HepG2 (cell line): ENCODE measurements around the gene MAPK8IP3. TPM values are rescaled to one million over a fixed set of nuclear protein-coding genes. Genes with fewer than 3 reads are reported as not detected.

Source experiments
- AHDC1 ChIP-seq: sonication (generic); formaldehyde crosslinking; IDR thresholded peaks from 2 replicates; pipeline ENCODE4 v1.5.1; 2020; ENCODE audit warnings: mild to moderate bottlenecking, missing genetic modification reagents, borderline replicate concordance
- CREB1 ChIP-seq, 2 experiments: fragments of 450-650 bp in 1 of 2; IDR thresholded peaks; 2 replicates each; pipeline ENCODE4 v1.6.1; 2016 to 2017; ENCODE audit warnings: control low read depth in 1 of 2, mild to moderate bottlenecking in 1 of 2, missing compliant biosample characterization in 1 of 2, missing genetic modification characterization in 1 of 2
- FOSL2 ChIP-seq: sonication (generic); formaldehyde crosslinking; IDR thresholded peaks from 2 replicates; pipeline ENCODE4 v1.4.0; 2020; ENCODE audit warnings: missing genetic modification reagents
- HHEX ChIP-seq: IDR thresholded peaks from 2 replicates; pipeline ENCODE4 v1.6.1; 2016; ENCODE audit warnings: control low read depth
- HMGA1 ChIP-seq: sonication (generic); formaldehyde crosslinking; conservative IDR thresholded peaks from 2 replicates; pipeline ENCODE4 v1.4.0; 2020; ENCODE audit warnings: missing genetic modification reagents
- HNRNPK ChIP-seq: fragments of 200-400 bp; formaldehyde crosslinking; IDR thresholded peaks from 2 replicates; pipeline ENCODE4 v1.6.1; 2018; ENCODE audit warnings: low read length, low read depth, moderate library complexity, mild to moderate bottlenecking; ENCODE audit not compliant: poor library complexity, severe bottlenecking
- JDP2 ChIP-seq: sonication (generic); formaldehyde crosslinking; IDR thresholded peaks from 2 replicates; pipeline ENCODE4 v1.8.1; 2022; ENCODE audit warnings: missing genetic modification reagents, borderline replicate concordance
- KLF16 ChIP-seq, 2 experiments: sonication (generic) in 1 of 2; formaldehyde crosslinking in 1 of 2; IDR thresholded peaks; 2 replicates each; pipeline versions ENCODE4 v1.6.1 to v1.8.0; 2016 to 2023; ENCODE audit warnings: missing genetic modification reagents in 2 of 2, missing compliant biosample characterization in 1 of 2
- MAF1 ChIP-seq: sonication (generic); formaldehyde crosslinking; IDR thresholded peaks from 2 replicates; pipeline ENCODE4 v1.5.0; 2020; ENCODE audit warnings: missing genetic modification reagents, borderline replicate concordance
- MBD4 ChIP-seq: IDR thresholded peaks from 2 replicates; pipeline ENCODE4 v1.6.1; 2012; ENCODE audit warnings: low read length, inconsistent platforms, borderline replicate concordance
- PHF5A ChIP-seq: IDR thresholded peaks from one replicate; pipeline ENCODE4 v1.6.1; 2018; ENCODE audit warnings: low read depth, missing genetic modification reagents; ENCODE audit not compliant: unreplicated experiment
- RARA ChIP-seq: IDR thresholded peaks from 2 replicates; pipeline ENCODE4 v1.6.1; 2016; ENCODE audit warnings: missing genetic modification reagents, missing compliant biosample characterization
- SMAD1 ChIP-seq: sonication (generic); formaldehyde crosslinking; IDR thresholded peaks from 2 replicates; pipeline ENCODE4 v1.4.0; 2020; ENCODE audit warnings: missing genetic modification reagents, low read depth, mild to moderate bottlenecking, borderline replicate concordance
- SRSF4 ChIP-seq: fragments of 200-400 bp; formaldehyde crosslinking; IDR thresholded peaks from one replicate; pipeline ENCODE4 v1.6.1; 2018; ENCODE audit warnings: mild to moderate bottlenecking, low read depth, low read length, moderate library complexity; ENCODE audit not compliant: poor library complexity, severe bottlenecking
- TRAFD1 ChIP-seq: sonication (generic); formaldehyde crosslinking; IDR thresholded peaks from 2 replicates; pipeline ENCODE4 v1.5.1; 2020; ENCODE audit warnings: missing genetic modification reagents, mild to moderate bottlenecking, borderline replicate concordance
- ZKSCAN8 ChIP-seq: IDR thresholded peaks from 2 replicates; pipeline ENCODE4 v1.6.1; 2016; ENCODE audit warnings: borderline replicate concordance, missing genetic modification reagents, missing compliant biosample characterization
- ZNF629 ChIP-seq: sonication (generic); formaldehyde crosslinking; conservative IDR thresholded peaks from 2 replicates; pipeline ENCODE4 v1.5.0; 2020; ENCODE audit warnings: missing genetic modification reagents
- polyA plus RNA-seq, 8 experiments: library from polyadenylated mRNA; depleted of rRNA in 3 of 8; stranded (reverse) in 7 of 8; unstranded in 1 of 8; fragments of >200 nt; fragmentation: Illumina TruSeq in 4 of 8; extraction: Trizol in 4 of 8; gene quantifications; 2 replicates each; pipeline versions ENCODE4 v1.2.1 to v1.2.3, GENCODE V29; 2011 to 2016; ENCODE audit warnings: low read depth in 4 of 8, missing spikeins in 1 of 8, mixed read lengths in 1 of 8; ENCODE audit not compliant: insufficient read depth in 1 of 8
- total RNA-seq, 5 experiments: library from RNA; depleted of rRNA; stranded (reverse); fragments of >200 nt; fragmentation: Illumina TruSeq; extraction: Trizol; gene quantifications; 2 replicates each; pipeline ENCODE4 v1.2.3, GENCODE V29; 2016; ENCODE audit warnings: low read depth in 1 of 5
- TF ChIP-seq, protein P1 (sequence below): sonication (generic); formaldehyde crosslinking; IDR thresholded peaks from 2 replicates; pipeline ENCODE4 v1.8.0; 2022; ENCODE audit warnings: mild to moderate bottlenecking, missing genetic modification reagents
- TF ChIP-seq, protein P2 (sequence below): sonication (generic); formaldehyde crosslinking; IDR thresholded peaks from 2 replicates; pipeline ENCODE4 v1.5.0; 2020; ENCODE audit warnings: missing genetic modification reagents, mild to moderate bottlenecking, borderline replicate concordance

The MAPK8IP3 gene
- total and polyA plus RNA-seq, 2 of the 13 experiments (the other 11 are each of a cell fraction or from before 2014, with no cell fraction given) = 25.1 to 41.7 TPM

GRCh38 chr16:1782408-1783264 lies 76.6 kb downstream of the MAPK8IP3 start, which contains the start of the genes NUBP2 and SPSB3 (continued):
- TF ChIP-seq AHDC1 (CRISPR knock-in tag) (no peak), HNRNPK (no peak), TRAFD1 (CRISPR knock-in tag) (no peak), MBD4 (no peak), SMAD1 (CRISPR knock-in tag) (0 out of 2 replicates have a peak, but pooled peaks have one; percentile 56), ZKSCAN8 (CRISPR knock-in tag) (no peak), HMGA1 (CRISPR knock-in tag) (no peak), HHEX (CRISPR knock-in tag) (no peak), JDP2 (CRISPR knock-in tag) (no peak; the same call in 1 of the 2 replicates), FOSL2 (CRISPR knock-in tag) (peak; percentile 53), ZNF629 (CRISPR knock-in tag) (no peak), CREB1 (IDR thresholded peaks at IDR 0.05) (peak; percentile 98), CREB1 (CRISPR knock-in tag; IDR thresholded peaks at IDR 0.05) (peak; percentile 99), SRSF4 (no peak), KLF16 (CRISPR knock-in tag; IDR thresholded peaks at IDR 0.05) (peak in 1 of 2 experiments; percentile 61; a peak in 1 of 4 replicates), RARA (peak; percentile 62; the same call in 1 of the 2 replicates), PHF5A (CRISPR knock-in tag) (no peak), MAF1 (CRISPR knock-in tag) (no peak)
- TF ChIP-seq, protein P1, sequence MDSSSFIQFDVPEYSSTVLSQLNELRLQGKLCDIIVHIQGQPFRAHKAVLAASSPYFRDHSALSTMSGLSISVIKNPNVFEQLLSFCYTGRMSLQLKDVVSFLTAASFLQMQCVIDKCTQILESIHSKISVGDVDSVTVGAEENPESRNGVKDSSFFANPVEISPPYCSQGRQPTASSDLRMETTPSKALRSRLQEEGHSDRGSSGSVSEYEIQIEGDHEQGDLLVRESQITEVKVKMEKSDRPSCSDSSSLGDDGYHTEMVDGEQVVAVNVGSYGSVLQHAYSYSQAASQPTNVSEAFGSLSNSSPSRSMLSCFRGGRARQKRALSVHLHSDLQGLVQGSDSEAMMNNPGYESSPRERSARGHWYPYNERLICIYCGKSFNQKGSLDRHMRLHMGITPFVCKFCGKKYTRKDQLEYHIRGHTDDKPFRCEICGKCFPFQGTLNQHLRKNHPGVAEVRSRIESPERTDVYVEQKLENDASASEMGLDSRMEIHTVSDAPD (CRISPR knock-in tag) = no peak
- TF ChIP-seq, protein P2, sequence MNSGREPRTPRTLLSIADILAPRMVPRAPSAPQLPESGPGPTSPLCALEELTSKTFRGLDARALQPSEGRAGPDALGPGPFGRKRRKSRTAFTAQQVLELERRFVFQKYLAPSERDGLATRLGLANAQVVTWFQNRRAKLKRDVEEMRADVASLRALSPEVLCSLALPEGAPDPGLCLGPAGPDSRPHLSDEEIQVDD (CRISPR knock-in tag) = peak; percentile 37; the same call in 1 of the 2 replicates
